ENCODE results near the gene YJEFN3. TPM values are rescaled to one million over a fixed set of nuclear protein-coding genes. Genes with fewer than 3 reads are reported as not detected.

YJEFN3 gene, protein sequence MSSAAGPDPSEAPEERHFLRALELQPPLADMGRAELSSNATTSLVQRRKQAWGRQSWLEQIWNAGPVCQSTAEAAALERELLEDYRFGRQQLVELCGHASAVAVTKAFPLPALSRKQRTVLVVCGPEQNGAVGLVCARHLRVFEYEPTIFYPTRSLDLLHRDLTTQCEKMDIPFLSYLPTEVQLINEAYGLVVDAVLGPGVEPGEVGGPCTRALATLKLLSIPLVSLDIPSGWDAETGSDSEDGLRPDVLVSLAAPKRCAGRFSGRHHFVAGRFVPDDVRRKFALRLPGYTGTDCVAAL
- total RNA-seq: 1.00 TPM

DNA sequence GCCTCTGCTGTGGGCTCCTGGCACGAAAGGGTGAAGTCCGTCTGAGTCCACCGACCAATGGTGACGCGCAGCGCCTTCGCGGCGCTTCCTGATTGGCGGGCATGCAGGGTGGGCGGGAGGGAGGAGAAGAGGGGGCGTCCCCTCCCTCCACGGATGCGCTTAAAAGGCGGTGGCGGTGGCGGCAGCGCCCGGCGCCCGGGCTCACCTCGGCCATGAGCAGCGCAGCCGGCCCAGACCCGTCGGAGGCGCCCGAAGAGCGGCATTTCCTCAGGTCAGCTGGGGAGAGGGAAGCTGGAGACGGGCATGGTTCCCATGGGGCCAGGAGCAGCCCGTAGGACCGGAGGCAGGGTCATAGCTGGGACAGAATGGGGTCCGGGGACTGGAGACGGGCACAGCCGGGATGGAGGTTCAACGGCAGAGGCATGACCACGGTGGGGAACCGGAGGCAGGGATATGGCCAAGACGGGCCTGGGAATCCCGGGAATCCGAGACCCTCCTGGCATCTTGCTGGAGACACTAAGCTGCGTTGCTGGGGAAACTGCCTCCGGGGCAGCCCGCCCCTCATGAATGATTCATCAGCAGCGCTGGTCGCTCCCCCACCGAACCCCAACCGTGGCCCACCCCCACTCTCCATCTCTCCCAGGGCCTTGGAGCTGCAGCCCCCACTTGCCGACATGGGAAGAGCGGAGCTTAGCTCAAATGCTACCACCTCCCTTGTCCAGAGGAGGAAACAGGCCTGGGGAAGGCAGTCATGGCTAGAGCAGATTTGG, at the start of gene YJEFN3:
Gene YJEFN3, plus strand, starts transcription at position 191 of the 770 bp plus-strand sequence. Its CDS starts 22 bp downstream, at position 213.
- no peak for ATAC-seq

DNA sequence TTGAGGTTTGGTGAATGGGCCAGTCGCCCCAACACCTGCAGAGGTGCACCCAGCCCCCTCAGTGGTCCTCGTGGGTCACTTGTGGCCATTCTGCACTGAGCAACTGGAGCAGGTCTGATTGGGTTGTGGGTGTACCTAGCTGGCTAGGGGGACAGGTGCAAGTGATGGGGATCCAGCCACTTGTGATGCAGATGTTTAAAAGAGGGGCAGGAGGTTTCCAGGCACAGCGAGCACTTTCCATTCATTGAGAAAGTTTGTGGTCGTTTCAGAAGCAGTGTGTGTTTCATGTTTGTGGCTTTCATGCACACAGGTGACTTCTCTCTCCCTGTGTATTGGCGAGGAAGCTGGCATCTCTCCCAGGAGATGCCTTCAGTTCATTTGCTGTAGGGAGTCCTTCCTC, 48.0 kb upstream of the YJEFN3 start:
- no peak for ATAC-seq

DNA sequence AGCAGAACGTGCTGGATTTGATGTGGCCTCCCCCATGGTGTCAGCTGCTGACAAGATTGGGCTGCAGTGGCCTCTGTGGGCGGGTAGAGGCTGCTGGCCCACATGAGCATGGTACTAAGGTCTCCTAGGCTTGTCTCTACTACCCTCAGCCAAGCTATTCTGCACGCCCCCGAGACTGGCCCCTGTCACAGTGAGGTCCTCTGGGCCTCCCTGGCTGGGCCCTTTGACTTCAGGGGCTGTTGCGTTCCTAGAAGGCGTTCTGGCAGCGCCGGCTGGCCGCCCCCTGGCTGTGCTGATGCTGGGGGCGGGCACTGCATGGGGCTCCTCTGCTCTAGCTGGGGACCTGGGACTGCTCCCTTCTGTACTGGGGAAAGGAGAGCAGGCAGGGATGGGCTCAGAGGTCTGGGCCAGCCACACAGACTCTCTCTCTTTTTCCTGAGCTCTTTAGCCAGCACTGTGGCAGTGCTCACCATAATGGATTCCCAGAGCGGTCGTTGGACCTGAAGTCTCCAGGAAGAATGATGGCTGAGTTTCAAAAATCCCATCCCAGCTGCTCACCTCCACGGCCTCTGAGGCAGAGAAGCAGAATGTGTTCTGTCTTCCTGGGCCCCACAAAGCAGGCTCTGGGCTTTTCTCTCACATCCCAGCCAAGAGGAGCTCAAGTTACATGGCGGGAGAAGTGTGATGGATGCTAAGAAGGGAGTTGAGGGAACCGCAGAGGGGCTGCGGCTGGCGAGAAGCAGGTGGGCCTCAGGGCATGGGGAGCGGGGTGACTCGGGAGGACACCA, 45.7 kb upstream of the YJEFN3 start:
- ATAC-seq: no peak

DNA sequence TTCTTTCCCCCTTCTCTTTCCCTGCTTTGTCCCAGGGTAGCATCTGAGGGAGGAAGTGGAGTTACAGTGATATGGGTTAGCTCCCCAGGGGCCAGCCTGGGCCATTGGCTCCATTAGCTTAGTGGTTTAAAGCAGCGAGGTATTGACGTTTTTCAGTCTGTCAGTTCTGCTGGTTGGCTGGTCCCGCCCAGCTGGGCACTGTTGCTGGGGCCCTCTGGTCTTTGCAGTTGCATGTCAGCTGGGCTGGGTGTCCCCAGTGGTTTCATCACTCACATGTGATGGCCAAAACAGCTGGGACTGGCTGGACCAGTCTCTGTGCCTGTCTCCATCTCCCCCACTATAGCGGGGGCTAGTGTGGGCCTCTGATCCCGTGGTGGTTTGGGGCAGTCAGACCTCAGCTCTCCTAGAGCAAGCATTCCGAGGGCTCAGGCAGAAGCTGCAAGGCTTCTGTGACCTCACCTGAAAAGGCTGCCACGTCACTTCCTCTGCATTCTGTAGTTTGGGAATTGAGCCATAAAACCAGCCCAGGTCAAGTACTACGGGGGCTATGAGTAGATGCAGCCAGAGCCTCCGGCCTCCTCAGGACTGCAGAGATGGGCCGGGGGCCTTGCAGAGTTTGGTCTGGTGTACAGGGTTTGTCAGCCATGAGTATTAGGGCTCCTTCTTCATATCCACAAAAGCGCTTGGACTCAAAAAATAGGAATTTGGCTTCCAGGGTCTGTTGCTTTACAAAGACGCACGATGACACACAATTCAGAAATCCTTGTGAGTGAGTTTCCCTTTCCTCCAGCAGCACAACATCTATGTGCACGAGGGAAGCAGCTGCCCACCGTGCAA, 43.3 kb upstream of the YJEFN3 start:
- no peak for ATAC-seq

DNA sequence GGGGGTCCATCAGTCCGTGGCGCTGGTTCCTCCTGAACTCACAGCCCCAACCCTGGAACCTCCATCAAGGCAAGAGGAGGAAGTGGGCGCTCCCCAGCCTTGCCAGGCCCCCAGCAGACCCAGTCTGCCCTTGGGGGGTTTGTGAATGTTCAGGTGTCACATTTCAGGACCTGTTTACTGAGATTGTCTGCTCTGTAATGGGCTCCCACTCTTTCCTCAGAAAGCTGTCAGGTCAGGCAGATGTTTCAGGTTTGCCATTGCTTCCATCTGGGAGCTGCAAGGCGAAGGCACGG, 42.8 kb upstream of the YJEFN3 start:
- no peak for ATAC-seq

DNA sequence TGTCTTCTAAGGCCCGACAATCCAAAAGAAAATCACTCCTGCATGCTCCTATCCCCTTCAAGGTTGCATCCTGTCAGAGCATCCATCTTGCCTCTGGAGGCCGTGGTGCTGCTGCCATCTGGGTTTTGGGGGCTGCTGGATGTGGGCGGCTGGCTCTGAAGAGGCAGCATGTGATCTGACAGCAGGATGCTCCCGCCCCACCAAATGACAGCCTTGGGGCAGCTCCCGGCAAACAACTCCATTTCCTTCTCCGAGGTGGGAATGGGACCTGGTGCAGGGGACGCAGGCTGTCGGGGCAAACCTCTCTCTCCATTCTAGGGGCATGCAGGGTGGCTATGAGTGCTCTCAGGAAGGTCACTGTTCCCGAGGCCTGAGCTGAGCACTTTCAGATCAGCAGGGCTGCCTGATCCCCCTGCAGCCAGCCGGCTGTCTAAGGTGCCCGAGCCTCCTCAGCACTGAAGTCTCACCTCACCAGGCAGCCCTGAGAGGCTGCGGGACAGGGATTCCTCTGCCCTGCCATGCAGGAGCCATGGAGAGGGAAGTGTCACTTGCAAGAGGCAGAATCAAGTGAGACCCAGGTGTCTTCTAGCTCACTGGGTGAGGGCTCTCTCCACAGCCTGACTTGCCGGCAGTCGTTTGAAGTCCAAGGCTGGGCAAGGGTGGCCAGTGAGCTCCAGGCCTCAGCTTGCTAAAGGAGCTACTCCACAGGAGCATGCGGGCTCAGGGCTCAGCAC, 42.2 kb upstream of the YJEFN3 start:
- no peak for ATAC-seq

DNA sequence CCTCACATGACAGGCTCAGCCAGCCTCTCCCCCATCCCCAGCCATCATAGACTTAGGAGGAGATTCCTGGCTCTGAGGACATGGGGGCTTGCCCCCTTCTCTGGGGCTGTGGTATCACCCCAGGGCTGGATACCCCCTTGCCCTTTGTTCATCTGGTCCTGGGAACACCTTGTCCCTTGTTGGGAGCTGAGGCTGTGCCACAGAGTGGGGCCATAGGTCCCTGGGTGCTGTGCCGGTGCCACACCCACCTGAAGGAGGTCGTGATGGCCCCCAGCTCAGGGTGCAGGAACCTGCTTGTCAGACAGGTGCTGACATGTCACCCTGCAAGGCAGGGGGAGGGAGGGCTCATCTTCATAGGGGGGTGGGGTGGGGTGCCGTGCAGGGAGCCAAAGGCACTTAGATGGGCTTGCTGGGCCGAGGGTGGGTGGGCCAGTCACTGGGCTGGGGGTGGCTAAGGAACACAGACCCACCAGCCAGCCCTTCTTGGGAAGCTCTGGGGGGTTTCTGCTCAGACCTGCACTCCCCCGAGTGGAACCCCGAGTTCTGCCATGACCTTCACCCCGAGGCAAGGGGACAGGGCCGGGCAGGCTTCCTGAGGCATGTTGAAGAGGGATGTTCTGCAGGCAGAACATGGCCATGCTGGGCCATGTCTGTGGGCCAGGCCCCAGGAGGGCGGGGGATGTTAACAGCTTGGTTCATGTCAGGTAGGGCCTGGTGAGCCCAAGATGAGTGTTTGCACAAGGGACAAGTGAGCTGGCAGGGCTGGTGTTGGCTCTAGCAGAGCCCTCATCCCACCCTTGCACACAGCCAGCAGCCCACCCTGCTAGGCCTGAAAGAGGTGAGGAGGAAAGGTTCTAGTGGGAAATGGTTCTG, 41.4 kb upstream of the YJEFN3 start:
- no peak for ATAC-seq

DNA sequence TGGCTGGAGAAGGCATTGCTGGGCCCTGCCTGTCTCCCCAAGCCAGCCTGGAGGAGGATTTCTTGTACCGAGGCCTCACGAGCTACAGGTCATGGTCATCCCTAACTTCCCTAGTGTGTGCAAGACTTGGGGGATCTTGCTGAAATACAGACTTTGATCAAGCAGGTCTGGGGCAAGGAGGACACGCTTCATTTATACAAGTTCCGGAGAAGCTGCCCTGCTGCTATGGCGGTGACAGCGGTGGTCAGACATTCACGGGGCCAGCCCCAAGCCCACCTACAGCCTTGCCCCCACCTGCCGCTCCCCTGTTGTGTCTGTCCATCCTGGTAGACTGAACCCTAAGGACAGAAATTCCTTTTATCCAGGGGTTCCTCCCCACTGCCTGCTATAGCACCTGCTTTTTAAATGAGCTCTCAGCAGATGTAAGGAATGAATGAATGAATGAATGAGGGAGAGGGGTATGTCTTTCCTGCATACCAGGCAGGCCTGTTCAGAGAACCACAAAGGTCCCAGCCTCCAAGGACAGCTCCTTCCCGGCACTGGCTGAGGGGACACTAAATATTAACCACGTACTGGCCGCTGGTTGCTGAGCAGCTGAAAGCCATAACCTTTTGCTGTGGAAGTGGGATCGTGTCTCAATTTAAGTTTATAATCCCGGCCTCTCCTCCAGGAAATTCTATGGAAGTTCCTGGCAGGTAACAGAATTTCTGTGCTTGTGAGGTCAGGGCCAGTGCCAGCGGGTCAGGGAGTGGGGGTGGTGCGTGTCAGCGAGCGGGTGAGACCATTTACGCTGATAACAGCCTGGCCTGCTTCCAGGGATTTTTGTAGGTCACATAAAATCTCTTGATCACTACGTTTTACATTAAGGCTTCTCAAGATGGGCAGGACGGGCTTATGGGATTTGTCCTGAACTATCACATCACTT, 40.5 kb upstream of the YJEFN3 start:
- no peak for ATAC-seq

DNA sequence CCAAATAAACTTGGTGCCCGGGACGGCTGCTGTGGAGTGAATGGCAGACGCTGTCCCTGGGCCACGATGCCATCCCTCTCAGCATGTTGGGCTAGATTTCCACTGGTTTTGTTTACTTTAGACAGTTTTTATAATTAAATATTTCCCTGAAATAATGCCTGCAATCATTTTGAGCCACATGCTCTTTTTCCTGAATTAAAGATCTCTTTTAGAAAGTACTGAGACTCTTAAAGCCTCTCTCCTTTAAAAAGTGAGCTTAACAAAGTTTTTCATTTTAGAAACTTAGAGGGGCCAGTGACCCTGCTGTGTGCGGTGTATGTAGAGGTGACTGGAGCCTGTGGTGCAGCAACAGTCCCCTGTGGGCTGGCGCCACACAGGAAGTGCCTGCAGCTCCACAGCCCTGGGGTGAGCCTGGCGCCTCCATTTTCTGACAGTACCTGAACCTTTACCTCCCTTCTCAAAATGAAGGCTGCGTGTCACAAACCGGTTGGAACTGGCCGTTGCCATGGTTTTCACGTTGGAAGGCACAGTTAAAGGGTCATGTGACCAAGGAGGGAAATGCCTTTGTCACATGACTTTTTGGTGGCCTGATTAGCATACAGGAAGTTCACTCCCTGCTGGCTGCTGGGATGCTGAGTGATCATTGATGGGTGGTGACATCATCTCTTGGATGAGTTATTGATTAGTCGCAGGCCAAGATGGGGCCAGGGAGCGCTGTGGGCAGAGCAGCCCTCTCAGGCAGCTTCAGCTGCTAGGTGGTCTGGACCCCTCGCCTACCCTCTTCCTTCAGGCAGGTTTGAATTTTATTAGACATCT, 39.6 kb upstream of the YJEFN3 start:
- ATAC-seq: peak; percentile 67

DNA sequence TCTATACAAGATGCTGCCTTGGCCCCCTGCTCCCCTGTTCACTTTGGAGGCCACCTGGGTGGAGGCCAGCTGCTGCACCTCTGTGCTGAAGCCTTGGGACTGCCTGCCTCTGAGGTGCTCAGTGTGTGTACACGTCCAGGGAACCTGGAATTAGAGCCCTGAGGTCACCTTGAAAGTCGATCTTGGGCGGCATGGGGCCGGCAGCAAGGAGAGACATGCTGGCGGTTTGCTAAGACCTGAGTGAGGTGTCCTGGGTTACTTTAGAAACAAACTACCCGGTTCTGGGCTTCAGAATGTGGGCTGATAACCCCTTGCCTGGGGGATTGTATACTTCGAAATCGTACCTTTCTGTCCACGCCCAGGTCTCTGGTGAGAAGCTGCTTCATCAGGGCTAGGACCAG, 38.9 kb upstream of the YJEFN3 start:
- peak; percentile 9 for ATAC-seq

DNA sequence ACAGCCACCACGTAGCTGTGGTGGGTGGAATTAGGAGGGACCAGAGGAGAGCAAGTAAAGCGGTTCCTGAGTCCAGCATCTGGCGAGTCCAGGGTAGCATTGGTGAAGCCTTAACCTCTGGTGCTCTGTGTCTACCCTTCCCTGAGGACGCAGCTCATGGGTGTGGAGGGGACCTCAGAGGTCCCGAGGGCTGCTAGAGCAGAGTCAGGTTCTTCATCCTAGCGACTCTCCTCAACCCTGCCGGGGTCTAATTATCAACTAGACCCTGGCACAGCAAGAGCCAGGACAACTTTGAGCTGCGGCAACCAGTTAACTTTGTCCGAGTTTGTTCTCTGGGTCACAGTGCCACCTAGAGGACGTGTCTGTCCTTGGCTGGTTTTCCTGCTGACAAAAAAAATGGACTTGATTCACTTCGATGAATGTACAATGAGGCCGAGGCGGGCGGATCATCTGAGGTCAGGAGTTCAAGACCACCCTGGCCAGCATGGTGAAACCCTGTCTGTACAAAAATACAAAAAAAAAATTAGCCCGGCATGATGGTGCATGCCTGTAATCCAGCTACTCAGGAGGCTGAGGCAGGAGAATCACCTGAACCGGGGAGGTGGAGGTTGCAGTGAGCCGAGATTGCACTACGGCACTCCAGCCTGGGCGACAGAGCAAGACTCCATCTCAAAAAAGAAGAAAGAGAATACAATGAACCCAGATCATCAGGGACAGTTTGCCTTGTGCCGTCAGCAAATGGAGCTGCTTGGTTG, 38.3 kb upstream of the YJEFN3 start:
- ATAC-seq: peak; percentile 50

DNA sequence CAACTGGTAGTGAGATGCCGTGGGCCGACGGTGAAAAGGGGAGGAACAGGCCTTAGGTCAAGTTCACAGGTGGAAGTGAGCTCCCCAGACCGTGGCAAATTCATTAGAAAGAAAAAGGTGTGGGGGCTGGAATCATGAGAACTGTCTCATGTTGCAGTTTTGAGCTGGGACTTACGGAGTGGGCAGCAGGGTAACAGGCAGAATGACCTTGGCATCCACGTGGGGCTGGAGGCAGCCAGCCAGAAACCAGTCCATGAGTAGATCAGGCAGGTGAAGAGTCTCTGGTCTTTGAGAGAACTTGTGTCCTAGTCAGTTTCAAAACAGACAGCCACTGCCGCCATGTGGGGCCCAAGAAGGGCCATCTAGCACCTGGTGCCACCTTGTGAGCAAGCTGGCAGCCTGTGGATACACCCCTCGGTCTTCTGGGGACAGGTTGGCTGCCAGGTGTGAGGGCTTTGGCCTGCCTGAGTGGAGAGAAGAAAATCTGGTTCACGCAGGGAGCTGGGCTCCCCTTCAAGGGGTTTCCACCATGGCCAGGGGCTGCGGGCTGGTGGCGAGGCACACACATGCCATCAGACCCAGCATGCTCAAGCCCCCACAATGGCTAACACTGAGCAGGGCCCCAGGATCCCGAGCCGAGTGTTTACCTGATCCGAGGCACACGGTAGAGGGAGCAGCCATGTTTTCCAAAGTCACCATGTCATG, 37.2 kb upstream of the YJEFN3 start:
- ATAC-seq: no peak

DNA sequence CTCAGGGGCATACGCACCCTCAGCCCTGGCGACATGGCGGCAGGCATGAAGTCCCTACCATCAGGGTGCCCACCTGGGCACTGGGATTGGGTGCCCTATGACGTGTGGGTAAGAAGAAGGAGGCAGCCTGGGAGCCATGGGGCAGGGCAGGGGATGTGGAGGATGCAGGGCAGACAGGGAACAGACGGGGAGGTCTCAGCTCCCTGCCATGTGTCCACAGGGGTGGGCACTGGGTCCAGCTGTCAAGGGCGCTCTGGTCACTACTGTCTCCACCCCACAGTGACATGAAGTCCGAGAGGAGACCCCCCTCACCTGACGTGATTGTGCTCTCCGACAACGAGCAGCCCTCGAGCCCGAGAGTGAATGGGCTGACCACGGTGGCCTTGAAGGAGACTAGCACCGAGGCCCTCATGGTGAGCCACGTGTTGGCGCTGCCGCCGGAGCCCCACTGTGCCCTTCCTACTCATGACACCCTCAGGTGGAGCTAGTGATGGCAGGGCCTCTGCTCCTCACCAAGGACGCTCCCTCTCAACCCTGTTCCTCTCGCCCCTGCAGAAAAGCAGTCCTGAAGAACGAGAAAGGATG, 36.6 kb upstream of the YJEFN3 start:
- ATAC-seq: no peak

DNA sequence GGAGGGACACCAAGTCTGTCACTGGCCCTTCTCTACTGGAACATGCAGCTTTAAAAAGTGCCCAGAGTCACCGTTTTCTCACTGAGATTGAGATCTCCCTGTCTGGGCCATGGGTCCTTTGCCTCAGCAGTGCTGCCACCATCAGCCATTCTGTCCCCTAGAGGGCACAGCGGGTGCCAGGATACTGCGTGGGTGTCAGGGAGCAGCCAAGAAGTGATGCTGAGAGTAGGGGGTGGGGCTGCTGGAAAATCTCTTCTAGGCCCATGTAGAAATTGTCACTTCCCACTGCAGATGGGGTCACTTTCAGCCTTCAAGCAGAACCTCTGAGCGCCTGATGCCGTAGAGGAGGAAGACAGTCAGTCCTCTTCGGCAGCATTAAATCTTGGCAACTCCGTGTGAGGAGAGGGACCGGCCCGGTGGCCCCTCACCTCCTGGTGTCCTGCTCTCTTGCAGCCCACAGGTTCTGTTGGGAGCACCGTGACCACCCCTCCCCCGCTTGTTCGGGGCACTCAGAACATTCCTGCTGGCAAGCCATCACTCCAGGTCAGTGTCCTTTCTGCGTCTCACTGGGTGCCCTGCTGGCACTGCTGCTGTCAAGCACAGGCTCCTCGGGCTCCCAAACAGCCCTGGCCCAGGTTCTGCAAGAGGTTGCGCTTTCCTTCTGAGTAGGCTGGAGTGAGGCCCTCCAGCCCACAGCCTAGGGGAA, 34.7 kb upstream of the YJEFN3 start:
- ATAC-seq: no peak

DNA sequence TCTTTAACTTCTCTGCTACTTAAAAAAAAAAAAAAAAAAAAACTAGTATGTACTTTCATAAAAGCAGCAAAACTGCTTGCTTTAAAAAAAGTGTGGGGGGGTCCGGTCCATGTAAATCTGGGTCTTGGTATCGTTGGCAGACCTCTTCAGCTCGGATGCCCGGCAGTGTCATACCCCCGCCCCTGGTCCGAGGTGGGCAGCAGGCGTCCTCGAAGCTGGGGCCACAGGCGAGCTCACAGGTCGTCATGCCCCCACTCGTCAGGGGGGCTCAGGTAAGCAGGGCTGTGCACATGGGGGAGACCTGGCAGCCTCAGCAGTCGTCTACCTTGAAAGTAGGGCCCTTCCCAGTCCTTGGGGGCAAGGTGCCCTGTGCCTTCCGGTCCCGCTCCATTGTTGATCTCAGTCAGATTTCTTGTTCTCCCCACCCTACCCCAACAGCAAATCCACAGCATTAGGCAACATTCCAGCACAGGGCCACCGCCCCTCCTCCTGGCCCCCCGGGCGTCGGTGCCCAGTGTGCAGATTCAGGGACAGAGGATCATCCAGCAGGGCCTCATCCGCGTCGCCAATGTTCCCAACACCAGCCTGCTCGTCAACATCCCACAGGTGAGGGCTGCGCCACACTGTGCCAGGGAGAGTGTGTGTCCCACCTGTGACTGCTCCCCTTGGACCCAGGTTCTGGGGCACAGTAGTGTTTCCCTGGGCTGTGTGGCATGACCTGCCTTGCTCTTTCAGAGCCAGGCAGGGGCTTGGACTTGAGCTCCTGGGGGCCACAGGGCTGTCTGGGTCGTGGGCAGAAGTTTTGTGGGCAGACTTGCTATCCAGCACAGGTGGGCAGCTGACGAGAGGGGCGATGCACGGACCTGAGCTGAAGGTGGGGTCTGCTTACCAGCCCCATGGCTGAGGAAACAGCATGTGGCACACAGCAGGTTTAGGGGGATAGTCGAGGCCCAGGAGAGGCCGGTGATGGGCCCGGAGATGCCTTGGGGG, 32.8 kb upstream of the YJEFN3 start:
- no peak for ATAC-seq
